ENCODE measurements around the gene RAB17. TPM values are rescaled to one million over a fixed set of nuclear protein-coding genes. Genes with fewer than 3 reads are reported as not detected.

RAB17 gene
- total RNA-seq, 1 experiment from 2014 or later: 41.8 TPM

DNA sequence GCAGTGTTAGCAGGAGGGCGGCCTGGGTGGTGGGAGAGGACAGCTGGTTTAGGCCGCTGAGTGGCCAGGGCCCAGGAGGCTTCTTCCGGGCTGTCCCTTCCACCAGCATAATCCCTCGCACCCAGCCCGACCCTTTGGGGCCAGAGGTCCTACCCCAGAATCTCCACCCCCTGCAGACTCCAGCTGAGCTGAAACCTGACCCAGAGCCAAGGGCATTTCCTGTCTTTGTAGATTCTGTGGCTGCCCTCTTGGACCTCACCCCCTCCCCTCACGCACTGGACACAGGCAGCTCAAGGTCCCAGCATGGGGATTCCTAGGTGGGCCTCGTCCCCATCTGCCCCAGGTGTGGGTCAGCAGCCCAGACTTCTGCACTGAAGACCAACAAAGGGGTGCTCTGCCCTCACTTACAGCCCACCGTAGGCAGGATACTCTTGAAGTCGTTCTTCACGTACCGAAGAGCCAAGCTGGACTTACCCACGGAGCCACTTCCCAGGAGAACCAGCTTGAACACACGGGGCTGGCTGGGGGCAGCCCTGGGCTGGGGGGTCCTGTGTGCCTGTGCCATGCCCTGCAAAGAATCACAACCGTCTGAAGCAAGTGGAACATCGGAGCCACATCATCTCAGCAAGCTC lies 4.8 kb downstream of the RAB17 start:
- CTCF ChIA-PET: no interaction called here
- POLR2A ChIA-PET: no interaction called here
- Histone ChIP-seq H2AFZ (ENCODE audit: low read depth, low read length, poor library complexity, severe bottlenecking) (no peak overlapping the region), H3K9me3 (ENCODE audit: control insufficient read depth in 1 of 2, insufficient read depth in 1 of 2, low read depth in 1 of 2, low read length in 2 of 2) (no peaks in the 10 kb centered on the region), H4K20me1 (ENCODE audit: insufficient read depth) (no peaks in the 10 kb centered on the region), H3K9ac (ENCODE audit: low read length) (no peak overlapping the region), H3K36me3 (ENCODE audit: control insufficient read depth in 1 of 2, insufficient read depth in 2 of 2, low read length in 2 of 2) (peaks cover 0 to 6% of the 10 kb centered on the region in 2 experiments; a peak in 2 of 4 replicates), H3K27ac (ENCODE audit: low read depth, low read length) (no peak overlapping the region), H3K4me2 (ENCODE audit: low read length) (no peak overlapping the region), H3K9me2 (ENCODE audit: insufficient read depth) (no peaks in the 10 kb centered on the region), H3K79me2 (ENCODE audit: insufficient read depth, low read length) (peaks cover 16% of the 10 kb centered on the region), H3K27me3 (ENCODE audit: insufficient read depth, low read length) (no peaks in the 10 kb centered on the region), H3K4me1 (ENCODE audit: control insufficient read depth in 1 of 2, insufficient read depth in 2 of 2, low read length in 2 of 2) (peaks cover 6 to 15% of the 10 kb centered on the region in 2 experiments; a peak in 2 of 4 replicates), H3K4me3 (replicated peaks in 1 of 2; ENCODE audit: low read depth in 1 of 2, low read length in 2 of 2) (no peak overlapping the region)
- TF ChIP-seq POLR2A (IDR thresholded peaks at IDR 0.05; ENCODE audit: borderline replicate concordance, extremely low read depth, insufficient read depth, insufficient read length) (no peak), YY1 (IDR thresholded peaks at IDR 0.05; ENCODE audit: extremely low read depth, insufficient replicate concordance, low read depth, low read length) (no peak), EGR1 (IDR thresholded peaks at IDR 0.05; ENCODE audit: low read depth) (no peak), ELF1 (IDR thresholded peaks at IDR 0.05; ENCODE audit: borderline replicate concordance, low read depth) (no peak), SIN3A (IDR thresholded peaks at IDR 0.05; ENCODE audit: low read depth) (no peak), ZFX (IDR thresholded peaks at IDR 0.05) (no peak), CBX3 (IDR thresholded peaks at IDR 0.05; ENCODE audit: low read depth) (no peak), CEBPB (IDR thresholded peaks at IDR 0.05; ENCODE audit: low read depth) (no peak), RAD21 (IDR thresholded peaks at IDR 0.05; ENCODE audit: low read depth) (no peak), SP1 (IDR thresholded peaks at IDR 0.05; ENCODE audit: low read depth) (no peak), SRF (IDR thresholded peaks at IDR 0.05; ENCODE audit: low read depth) (no peak), JUND (IDR thresholded peaks at IDR 0.05) (no peak), ZNF274 (IDR thresholded peaks at IDR 0.05; ENCODE audit: low read depth, low read length) (no peak), TCF7L2 (IDR thresholded peaks at IDR 0.05; ENCODE audit: borderline replicate concordance, extremely low read depth, insufficient read depth, insufficient read length) (no peak), FOSL1 (IDR thresholded peaks at IDR 0.05; ENCODE audit: low read depth) (no peak)
- TF ChIP-seq, protein P1, sequence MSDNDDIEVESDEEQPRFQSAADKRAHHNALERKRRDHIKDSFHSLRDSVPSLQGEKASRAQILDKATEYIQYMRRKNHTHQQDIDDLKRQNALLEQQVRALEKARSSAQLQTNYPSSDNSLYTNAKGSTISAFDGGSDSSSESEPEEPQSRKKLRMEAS (IDR thresholded peaks at IDR 0.05): no peak
- TF ChIP-seq, protein P2, sequence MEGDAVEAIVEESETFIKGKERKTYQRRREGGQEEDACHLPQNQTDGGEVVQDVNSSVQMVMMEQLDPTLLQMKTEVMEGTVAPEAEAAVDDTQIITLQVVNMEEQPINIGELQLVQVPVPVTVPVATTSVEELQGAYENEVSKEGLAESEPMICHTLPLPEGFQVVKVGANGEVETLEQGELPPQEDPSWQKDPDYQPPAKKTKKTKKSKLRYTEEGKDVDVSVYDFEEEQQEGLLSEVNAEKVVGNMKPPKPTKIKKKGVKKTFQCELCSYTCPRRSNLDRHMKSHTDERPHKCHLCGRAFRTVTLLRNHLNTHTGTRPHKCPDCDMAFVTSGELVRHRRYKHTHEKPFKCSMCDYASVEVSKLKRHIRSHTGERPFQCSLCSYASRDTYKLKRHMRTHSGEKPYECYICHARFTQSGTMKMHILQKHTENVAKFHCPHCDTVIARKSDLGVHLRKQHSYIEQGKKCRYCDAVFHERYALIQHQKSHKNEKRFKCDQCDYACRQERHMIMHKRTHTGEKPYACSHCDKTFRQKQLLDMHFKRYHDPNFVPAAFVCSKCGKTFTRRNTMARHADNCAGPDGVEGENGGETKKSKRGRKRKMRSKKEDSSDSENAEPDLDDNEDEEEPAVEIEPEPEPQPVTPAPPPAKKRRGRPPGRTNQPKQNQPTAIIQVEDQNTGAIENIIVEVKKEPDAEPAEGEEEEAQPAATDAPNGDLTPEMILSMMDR (IDR thresholded peaks at IDR 0.05 in 2 of 3, conservative IDR thresholded peaks at IDR 0.05 in 1 of 3; ENCODE audit: borderline replicate concordance in 1 of 3, insufficient read depth in 1 of 3, low read depth in 2 of 3, low read length in 2 of 3): no peak
- TF ChIP-seq, protein P3, sequence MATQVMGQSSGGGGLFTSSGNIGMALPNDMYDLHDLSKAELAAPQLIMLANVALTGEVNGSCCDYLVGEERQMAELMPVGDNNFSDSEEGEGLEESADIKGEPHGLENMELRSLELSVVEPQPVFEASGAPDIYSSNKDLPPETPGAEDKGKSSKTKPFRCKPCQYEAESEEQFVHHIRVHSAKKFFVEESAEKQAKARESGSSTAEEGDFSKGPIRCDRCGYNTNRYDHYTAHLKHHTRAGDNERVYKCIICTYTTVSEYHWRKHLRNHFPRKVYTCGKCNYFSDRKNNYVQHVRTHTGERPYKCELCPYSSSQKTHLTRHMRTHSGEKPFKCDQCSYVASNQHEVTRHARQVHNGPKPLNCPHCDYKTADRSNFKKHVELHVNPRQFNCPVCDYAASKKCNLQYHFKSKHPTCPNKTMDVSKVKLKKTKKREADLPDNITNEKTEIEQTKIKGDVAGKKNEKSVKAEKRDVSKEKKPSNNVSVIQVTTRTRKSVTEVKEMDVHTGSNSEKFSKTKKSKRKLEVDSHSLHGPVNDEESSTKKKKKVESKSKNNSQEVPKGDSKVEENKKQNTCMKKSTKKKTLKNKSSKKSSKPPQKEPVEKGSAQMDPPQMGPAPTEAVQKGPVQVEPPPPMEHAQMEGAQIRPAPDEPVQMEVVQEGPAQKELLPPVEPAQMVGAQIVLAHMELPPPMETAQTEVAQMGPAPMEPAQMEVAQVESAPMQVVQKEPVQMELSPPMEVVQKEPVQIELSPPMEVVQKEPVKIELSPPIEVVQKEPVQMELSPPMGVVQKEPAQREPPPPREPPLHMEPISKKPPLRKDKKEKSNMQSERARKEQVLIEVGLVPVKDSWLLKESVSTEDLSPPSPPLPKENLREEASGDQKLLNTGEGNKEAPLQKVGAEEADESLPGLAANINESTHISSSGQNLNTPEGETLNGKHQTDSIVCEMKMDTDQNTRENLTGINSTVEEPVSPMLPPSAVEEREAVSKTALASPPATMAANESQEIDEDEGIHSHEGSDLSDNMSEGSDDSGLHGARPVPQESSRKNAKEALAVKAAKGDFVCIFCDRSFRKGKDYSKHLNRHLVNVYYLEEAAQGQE (IDR thresholded peaks at IDR 0.05; ENCODE audit: low read depth): no peak
- TF ChIP-seq, protein P4, sequence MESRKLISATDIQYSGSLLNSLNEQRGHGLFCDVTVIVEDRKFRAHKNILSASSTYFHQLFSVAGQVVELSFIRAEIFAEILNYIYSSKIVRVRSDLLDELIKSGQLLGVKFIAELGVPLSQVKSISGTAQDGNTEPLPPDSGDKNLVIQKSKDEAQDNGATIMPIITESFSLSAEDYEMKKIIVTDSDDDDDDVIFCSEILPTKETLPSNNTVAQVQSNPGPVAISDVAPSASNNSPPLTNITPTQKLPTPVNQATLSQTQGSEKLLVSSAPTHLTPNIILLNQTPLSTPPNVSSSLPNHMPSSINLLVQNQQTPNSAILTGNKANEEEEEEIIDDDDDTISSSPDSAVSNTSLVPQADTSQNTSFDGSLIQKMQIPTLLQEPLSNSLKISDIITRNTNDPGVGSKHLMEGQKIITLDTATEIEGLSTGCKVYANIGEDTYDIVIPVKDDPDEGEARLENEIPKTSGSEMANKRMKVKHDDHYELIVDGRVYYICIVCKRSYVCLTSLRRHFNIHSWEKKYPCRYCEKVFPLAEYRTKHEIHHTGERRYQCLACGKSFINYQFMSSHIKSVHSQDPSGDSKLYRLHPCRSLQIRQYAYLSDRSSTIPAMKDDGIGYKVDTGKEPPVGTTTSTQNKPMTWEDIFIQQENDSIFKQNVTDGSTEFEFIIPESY (IDR thresholded peaks at IDR 0.05; ENCODE audit: extremely low read depth, insufficient replicate concordance, low read length): no peak
- DNase-seq (ENCODE audit: low read depth, low spot score) (no peak), ATAC-seq (no peak)
- BruUV-seq (replicated peaks): no TSS peak
- RAD21 ChIA-PET (ENCODE audit: low non-redundant PET in 1 of 2, low total read pairs in 2 of 2, uncharacterized antibody in 2 of 2, unreplicated experiment in 2 of 2): no interaction called here
- intact Hi-C loops (cut with micrococcal nuclease): no loop called here
